BJ (cell line): ENCODE data around the gene ZNF318. TPM values are rescaled to one million over a fixed set of nuclear protein-coding genes. Genes with fewer than 3 reads are reported as not detected.
A peak's percentile ranks its signal among the peaks of the same experiment; 100 is the strongest.
"Not testable (repeated sequence)": the region's sequence is repeated elsewhere in the genome, so short reads cannot be mapped to it uniquely, and the experiment has no call there.

ENCODE experiments used
- CTCF ChIA-PET: fragments of 350-600 bp; formaldehyde crosslinking; extraction: SDS; loops from one replicate; lab custom pipeline; 2021; ENCODE audit warnings: antibody characterized with exemption, inconsistent platforms; lab: Yijun Ruan, JAX
- POLR2A ChIA-PET: fragments of 300-600 bp; sonication (Branson Sonifier 250); formaldehyde crosslinking; extraction: SDS; loops from one replicate; lab custom pipeline; 2021; ENCODE audit warnings: antibody characterized with exemption; lab: Charles Lee
- DNase-seq: peaks from one replicate; pipeline ENCODE4 v3.0.0-alpha.2; 2011; ENCODE audit warnings: low read depth
- H3K27me3 ChIP-seq: 2 replicates; pipeline ENCODE4 v1.6.0; 2011; ENCODE audit warnings: low read length; ENCODE audit not compliant: control insufficient read depth, insufficient read depth
- H3K36me3 ChIP-seq: 2 replicates; pipeline ENCODE4 v1.5.1; 2011; ENCODE audit warnings: low read length; ENCODE audit not compliant: control insufficient read depth, insufficient read depth
- H3K4me3 ChIP-seq: 2 replicates; pipeline ENCODE4 v1.5.1; 2011; ENCODE audit warnings: low read depth, mild to moderate bottlenecking, control low read depth, low read length
- CTCF ChIP-seq: IDR thresholded peaks from 2 replicates; pipeline ENCODE4 v1.5.1; 2011; ENCODE audit warnings: low read depth, mild to moderate bottlenecking, control low read depth, inconsistent platforms, low read length, moderate library complexity; ENCODE audit not compliant: insufficient read depth
- polyA plus RNA-seq: library from polyadenylated mRNA; depleted of rRNA; stranded (reverse); fragments of >200 nt; gene quantifications from 2 replicates; pipeline ENCODE4 v1.2.3, GENCODE V29; 2011

The ZNF318 gene
- polyA plus RNA-seq, 1 experiment, result 11.5 TPM

GRCh38 chr6:43378631-43379030 is 9.2 kb upstream of the ZNF318 start:
- no peak overlapping the region for H3K4me3 ChIP-seq
- no peak for DNase-seq
- no peak for TF ChIP-seq CTCF
- POLR2A ChIA-PET, result interaction anchor here (0.6 kb wide), 1 partner anchor 490 kb away, joined by 9 read pairs; no protein-coding TSS in a partner anchor
- H3K27me3 ChIP-seq, result peaks cover 2% of the 10 kb centered on the region; the same call in 1 of the 2 replicates
- H3K36me3 ChIP-seq, result no peaks in the 10 kb centered on the region
- CTCF ChIA-PET, result no interaction called here

DNA sequence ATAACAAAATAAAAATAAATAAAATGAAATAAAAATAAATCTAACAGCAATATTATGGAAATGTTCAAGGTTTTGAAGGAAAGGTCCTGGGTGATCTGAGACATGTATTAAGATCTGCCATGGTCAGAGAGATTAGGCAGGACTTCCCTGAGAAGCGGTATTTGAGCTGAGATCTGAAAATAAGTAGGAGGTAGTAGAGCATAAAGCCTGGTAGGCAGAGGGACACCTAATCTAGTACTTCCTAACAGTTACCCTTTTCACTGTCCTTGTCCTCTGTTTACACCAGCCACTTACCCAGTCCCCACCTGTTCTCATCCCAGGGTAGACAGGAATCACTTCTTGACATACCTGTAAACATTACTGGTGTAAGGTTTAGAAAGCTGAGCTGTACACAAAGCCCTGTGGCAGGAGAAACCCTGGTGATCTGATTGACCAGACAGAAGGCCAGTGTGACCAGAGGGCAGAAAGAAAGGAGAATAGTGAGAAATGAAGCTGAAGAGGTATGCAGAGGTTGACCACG is 8.3 kb upstream of the ZNF318 start:
- H3K36me3 ChIP-seq, result no peaks in the 10 kb centered on the region
- TF ChIP-seq CTCF, result no peak
- peaks cover 2% of the 10 kb centered on the region; the same call in 1 of the 2 replicates for H3K27me3 ChIP-seq
- ChIA-PET CTCF (interaction anchor here (0.7 kb wide), 1 partner anchor 16 kb away, joined by 3 read pairs; no protein-coding TSS in a partner anchor), POLR2A (interaction anchor here (0.6 kb wide), 1 partner anchor 489 kb away, joined by 9 read pairs; no protein-coding TSS in a partner anchor)
- no peak for DNase-seq
- H3K4me3 ChIP-seq, result no peak overlapping the region

GRCh38 chr6:43376551-43376981 is 7.1 kb upstream of the ZNF318 start:
- Histone ChIP-seq H3K4me3 (no peak overlapping the region), H3K36me3 (no peaks in the 10 kb centered on the region), H3K27me3 (peaks cover 2% of the 10 kb centered on the region; the same call in 1 of the 2 replicates)
- no peak for TF ChIP-seq CTCF
- POLR2A ChIA-PET, result no interaction called here
- DNase-seq, result no peak
- CTCF ChIA-PET, result interaction anchor here (0.7 kb wide), 1 partner anchor 51 kb away, joined by 3 read pairs; the partner anchor contains the start of gene ABCC10

- ChIA-PET POLR2A (no interaction called here), CTCF (interaction anchor here (0.5 to 0.7 kb wide), 2 partner anchors 52 to 78 kb away, joined by 3 read pairs; partner anchors contain the start of gene ABCC10)
- Histone ChIP-seq H3K36me3 (no peaks in the 10 kb centered on the region), H3K4me3 (no peak overlapping the region), H3K27me3 (peaks cover 2% of the 10 kb centered on the region; the same call in 1 of the 2 replicates)
- no peak for TF ChIP-seq CTCF
- no peak for DNase-seq
Measured at GRCh38 chr6:43375693-43376092, 6.2 kb upstream of the ZNF318 start.

- ChIA-PET CTCF (interaction anchor here (1.1 kb wide), 1 partner anchor 18 kb away, joined by 4 read pairs; no protein-coding TSS in a partner anchor), POLR2A (no interaction called here)
- no peak for TF ChIP-seq CTCF
- Histone ChIP-seq H3K27me3 (no peaks in the 10 kb centered on the region), H3K36me3 (no peaks in the 10 kb centered on the region), H3K4me3 (no peak overlapping the region)
- no peak for DNase-seq
Measured at GRCh38 chr6:43373252-43373875, 3.9 kb upstream of the ZNF318 start.

DNA sequence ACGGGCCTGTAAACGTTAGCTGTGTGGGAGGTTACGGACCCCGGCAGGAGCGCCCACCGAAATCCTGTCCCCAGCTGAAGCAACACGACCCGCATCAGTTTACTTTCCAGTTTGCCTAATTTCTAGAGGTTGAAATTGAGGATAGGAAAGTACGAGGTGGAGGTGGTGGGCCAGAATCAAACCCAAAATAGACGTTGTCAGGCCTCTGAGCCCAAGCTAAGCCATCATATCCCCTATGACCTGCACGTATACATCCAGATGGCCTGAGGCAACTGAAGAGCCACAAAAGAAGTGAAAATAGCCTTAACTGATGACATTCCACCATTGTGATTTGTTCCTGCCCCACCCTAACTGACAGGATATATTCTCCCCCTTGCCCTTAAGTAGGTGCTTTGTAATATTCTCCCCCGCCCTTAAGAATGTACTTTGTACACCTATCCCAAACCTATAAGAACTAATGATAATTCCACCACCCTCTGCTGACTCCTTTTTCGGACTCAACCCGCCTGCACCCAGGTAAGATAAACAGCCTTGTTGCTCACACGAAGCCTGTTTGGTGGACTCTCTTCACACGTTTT is 645 bp upstream of the ZNF318 start:
- CTCF ChIA-PET, result interaction anchor here (0.6 to 2.9 kb wide), 5 partner anchors 9 to 137 kb away, joined by 3 to 16 read pairs (median 4); partner anchors contain the start of gene TJAP1
- POLR2A ChIA-PET, result interaction anchor here (0.5 to 0.6 kb wide), 3 partner anchors 14 to 174 kb away, joined by 3 to 4 read pairs (median 3); no protein-coding TSS in a partner anchor
- H3K36me3 ChIP-seq, DNase-seq, H3K27me3 ChIP-seq: not testable (repeated sequence)
- peak overlapping the region; percentile 31 for H3K4me3 ChIP-seq
